B cell (primary cell): ENCODE measurements around the gene CYB5RL.

ENCODE experiments used
- EZH2 ChIP-seq: IDR thresholded peaks from 2 replicates; pipeline ENCODE4 v1.6.1; 2012; ENCODE audit warnings: borderline replicate concordance, low read depth, mild to moderate bottlenecking, moderate library complexity, low read length; ENCODE audit not compliant: insufficient read depth, poor library complexity, severe bottlenecking
- TF ChIP-seq, protein P1 (sequence below): fragments of 200-600 bp; IDR thresholded peaks from one replicate; pipeline ENCODE4 v1.8.0; 2022; ENCODE audit warnings: antibody characterized with exemption, mild to moderate bottlenecking

DNA sequence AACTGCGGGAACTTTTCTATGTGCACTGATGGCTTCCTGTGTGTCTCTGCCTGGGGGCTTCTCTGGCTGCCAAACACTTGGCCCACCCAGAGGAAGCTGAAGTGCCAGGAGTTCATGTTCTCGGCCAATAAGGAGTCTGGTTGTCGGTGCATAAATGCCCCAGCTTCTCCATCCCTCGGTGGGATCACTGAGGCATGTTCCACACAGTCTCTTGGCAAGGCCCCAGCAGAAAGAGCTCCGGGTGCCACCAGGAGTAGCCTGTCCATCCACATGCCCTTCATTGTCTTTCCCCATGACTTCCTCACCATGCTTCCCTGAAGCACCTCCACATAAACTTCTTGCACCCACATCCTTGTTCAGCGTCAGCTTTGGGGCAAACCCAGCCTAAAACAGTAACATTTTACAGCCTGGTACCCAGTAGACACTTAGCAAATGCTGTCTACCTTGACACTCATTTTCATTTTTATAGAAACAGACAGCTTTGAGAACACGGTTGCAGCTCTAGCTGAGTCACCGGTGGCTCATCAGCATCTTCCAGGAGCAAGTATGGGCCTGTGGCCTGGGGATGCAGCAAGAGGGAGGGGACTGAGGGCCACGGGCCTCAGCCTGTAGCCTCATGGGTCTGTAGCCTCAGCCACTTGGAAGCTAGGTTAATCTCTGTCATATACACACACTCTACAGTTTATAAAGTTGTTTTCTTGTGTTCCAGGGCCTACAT, 32.2 kb downstream of the CYB5RL start:
- TF ChIP-seq, protein P1, sequence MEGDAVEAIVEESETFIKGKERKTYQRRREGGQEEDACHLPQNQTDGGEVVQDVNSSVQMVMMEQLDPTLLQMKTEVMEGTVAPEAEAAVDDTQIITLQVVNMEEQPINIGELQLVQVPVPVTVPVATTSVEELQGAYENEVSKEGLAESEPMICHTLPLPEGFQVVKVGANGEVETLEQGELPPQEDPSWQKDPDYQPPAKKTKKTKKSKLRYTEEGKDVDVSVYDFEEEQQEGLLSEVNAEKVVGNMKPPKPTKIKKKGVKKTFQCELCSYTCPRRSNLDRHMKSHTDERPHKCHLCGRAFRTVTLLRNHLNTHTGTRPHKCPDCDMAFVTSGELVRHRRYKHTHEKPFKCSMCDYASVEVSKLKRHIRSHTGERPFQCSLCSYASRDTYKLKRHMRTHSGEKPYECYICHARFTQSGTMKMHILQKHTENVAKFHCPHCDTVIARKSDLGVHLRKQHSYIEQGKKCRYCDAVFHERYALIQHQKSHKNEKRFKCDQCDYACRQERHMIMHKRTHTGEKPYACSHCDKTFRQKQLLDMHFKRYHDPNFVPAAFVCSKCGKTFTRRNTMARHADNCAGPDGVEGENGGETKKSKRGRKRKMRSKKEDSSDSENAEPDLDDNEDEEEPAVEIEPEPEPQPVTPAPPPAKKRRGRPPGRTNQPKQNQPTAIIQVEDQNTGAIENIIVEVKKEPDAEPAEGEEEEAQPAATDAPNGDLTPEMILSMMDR = no peak
- TF ChIP-seq EZH2 = no peak
